ENCODE results near the gene EPHA4.

The EPHA4 gene

DNA sequence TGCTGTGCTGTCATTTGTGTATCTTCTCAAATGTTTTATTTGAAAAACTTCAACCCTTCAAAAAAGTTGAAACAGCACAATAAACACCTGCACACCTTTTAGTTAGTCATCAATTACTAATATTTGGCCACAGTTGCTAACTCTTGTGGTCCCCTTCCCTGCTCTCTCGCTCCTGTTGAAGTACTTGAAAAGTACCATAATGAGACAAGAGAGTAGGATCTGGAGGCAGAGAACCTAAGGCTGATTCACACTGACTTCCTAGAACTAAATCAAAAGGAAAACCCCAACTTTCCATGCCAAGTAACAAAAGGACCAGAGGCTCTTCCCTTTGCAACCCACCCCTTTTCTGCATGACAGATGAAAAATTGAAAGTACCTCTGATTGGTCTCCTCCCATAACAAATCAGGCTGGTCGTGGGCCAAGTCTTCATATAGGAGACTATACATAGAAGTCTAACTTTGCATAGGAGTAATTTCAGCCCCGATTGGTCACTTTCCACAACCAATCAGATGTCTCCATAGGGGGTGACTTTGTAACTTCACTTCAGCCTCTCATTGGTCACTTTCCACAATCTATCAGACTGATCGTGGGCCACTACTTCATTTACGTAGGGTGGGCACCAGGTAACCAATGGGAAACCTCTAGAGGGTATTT is 179.7 kb downstream of the EPHA4 start:
- DNase-seq (ENCODE audit: low read depth) = no peak

DNA sequence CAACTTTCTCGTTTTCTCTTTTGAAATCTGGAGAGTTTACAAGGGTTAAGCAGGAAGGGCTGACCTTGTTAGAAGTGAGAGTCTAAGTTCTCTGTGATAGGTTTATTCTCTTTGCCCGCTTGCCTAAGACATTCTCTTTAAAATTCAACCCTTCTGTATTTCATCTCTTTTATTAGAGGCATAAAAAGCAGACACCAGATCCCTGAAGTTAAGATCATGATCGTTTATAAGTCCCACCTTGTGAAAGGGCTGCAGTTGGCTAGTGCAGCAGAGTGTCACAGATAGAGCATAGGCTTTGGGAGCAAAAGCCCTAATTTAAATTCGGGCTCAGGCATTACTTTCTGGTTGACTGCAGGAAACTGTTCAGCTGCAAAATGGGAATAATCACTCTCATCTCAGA is 181.2 kb downstream of the EPHA4 start:
- no peak for DNase-seq (ENCODE audit: low read depth)

DNA sequence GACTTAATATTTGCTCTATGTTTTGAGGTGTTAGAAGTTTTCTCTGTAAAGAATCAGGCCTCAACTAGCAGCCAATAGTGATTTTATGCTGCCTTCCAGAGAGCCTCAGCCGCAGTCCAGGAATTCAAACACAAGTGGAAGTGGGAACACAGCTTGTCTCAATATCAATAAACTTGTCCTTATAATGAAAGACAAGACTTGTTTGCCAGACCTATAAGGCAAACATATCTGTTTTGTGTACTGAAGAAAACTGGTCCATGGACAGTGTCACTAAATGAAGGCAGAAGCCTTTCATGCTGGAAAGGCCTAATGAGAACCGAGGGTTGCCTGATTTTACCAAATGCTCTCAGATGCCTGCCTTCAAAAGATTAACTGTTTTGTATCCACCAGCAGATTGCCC is 182.2 kb downstream of the EPHA4 start:
- no peak for DNase-seq (ENCODE audit: low read depth)

- DNase-seq (ENCODE audit: low read depth) = no peak
Observed at GRCh38 chr2:221389421-221389820, 182.7 kb downstream of the EPHA4 start.

DNA sequence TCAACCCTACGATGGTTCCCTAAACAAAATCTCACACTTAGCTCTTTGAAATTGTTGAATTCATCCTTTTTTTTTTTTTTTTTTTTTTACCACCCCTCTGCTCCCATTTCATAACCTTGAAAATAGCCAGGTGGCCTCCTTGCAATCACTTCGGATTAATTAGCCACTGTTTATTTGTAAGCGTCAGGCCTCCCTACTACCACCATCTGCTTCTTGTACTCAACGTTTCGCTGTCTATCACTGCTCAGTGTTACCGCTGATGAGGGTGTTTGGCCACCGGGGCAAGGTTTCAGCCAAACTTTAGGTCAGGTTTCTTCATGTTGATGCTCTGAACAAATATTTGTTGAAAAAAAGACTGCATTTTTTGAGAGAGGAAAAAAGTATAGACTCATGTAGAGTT is 183.2 kb downstream of the EPHA4 start:
- DNase-seq (ENCODE audit: low read depth) = no peak

DNA sequence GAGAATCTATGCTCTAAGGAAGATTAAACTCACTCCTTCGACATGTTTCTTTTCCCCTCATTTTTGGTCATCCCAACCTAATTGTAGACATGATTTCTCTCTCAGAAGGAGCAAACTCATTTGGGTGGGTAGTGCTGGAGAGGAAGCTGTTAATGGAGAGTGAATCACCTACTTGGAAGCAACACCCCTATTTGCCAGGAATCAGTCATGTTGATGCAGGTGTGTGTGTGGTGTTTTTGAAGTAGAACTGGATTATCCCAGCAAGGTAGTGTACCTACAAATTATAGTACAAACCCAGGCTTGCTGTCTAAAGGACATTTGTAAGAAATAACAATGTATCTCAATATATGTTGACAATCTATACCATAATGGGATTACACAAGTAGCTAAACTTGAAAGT is 186.4 kb downstream of the EPHA4 start:
- no peak for DNase-seq (ENCODE audit: low read depth)

- no peak for DNase-seq (ENCODE audit: low read depth)
Observed at GRCh38 chr2:221381928-221382488, 190.1 kb downstream of the EPHA4 start.

- DNase-seq (ENCODE audit: low read depth) = no peak
Observed at GRCh38 chr2:221380686-221381085, 191.4 kb downstream of the EPHA4 start.

- DNase-seq (ENCODE audit: low read depth) = no peak
Observed at GRCh38 chr2:221380062-221380461, 192.0 kb downstream of the EPHA4 start.

GRCh38 chr2:221377597-221377996 is 194.5 kb downstream of the EPHA4 start:
- no peak for DNase-seq (ENCODE audit: low read depth)

GRCh38 chr2:221377066-221377465 is 195.0 kb downstream of the EPHA4 start:
- DNase-seq (ENCODE audit: low read depth) = no peak

DNA sequence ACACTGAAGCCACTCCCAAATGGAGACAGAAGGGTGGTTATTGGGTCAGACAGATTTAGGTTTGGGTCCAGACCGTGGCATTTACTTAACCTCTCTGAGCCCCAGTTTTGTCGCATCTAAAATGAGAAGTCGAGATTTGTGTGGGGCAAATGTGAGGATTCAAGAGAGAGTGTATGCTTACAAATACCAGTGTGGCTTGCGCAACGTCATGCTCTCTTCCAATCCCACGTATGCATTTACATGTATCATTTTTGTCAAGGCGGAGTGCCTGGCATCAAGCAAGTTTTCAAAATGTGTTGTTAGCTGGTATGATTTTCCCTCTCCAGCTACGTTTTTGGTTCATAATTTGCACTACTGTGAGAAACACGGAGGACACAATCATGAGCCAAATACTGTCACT is 197.9 kb downstream of the EPHA4 start:
- no peak for DNase-seq (ENCODE audit: low read depth)

GRCh38 chr2:221372907-221373306 is 199.2 kb downstream of the EPHA4 start:
- no peak for DNase-seq (ENCODE audit: low read depth)

DNA sequence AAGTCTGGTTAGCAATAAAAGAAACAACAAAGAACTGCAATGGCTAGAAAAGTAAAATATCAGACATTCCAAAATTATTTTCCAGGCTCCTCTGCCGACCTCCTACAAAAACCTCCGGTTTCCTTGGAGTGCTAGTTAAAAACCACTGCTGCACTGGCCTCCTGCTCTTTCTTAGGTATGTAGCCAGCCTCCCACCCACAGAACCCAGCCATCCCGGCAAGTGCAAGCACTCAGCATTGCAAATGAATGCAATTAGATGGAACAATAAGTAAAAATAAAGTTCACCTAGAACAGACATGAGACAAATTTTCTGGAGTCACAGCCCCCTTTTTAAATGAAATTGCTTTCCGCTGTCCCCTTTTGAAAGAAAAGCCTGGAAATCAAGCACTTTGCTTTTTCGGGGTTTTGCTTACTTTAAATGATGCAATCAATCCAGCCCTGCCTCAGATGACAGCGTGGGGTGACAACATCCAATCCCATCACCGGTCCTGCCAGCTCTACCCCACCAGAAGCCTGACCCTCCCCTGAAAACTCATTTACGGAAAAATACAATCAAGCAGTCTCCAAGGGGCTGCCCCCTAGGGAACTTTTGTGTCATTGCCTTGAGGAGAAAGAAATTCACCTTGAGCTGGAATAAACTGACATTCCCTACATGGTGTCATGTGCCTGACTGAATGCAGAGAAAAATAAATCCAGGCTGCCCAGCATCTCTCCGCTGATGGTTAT is 199.8 kb downstream of the EPHA4 start:
- no peak for DNase-seq (ENCODE audit: low read depth)

DNA sequence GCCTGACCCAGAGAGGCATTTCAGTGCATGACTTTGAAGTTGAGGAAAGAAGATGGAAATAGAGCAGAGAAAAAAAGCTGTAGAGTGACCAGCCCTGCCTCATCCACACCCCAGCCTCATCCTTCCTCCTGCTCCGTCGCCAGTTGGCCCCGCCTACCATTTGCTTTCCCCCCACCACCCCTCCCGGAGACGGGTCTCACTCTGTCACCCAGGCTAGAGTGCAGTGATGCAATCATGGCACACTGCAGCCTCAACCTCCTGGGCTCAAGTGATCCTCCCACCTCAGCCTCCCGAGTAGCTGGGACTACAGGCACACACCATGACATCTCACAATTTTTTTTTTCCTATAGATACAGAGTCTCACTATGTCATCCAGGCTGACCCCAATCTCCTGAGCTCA is 200.8 kb downstream of the EPHA4 start:
- no peak for DNase-seq (ENCODE audit: low read depth)

DNA sequence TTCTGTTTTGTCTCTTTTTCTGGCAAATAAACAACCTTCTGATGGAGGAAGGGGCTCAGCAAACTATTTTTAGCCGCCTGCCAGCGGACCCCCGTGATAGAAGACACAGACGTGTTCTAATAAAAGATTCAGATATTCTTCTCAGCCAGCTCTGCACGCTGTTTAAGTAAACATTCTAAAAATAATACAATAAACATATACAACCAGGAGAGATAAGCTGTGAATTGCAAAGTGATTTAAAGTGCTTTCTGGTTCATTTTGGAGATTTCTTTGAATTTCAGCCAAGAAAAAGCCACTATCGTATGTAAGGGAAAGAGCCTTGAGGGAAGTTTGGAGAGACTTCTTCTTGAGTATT is 201.3 kb downstream of the EPHA4 start:
- no peak for DNase-seq (ENCODE audit: low read depth)

DNA sequence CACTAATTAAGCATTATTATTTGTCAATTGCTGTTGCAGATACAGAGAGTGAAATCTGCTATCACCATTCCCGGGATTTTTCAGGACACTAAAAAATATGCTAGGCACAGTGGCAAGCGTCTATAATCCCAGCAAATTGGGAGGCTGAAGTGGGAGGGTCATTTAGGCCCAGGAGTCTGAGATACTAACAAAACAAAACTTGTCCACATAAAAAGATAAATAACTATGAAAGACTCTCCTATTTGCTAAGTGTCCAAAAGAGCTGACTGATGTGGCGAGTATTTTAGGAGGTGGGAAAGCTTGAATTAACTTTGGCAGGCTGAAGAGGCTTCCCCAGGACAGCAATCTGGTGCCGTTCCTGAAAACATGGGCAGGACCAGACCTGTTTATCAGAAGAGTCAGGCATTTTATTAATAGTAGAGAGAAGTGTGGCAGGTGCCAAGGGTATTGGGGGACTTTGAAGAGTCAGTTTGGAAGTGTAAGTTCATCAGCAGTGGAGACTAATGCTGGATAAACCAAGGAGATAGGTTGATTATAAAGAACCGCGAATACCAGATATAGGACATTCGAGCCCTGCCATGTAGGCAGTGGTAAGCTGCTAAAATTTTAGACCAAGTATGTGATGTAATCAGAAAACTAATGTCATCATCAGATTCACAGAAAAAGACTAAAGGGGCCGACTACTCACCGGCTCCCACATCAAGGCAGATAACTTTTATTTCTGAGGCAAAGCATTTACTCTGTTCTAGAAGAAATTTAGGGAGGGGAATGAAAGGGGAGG is 201.8 kb downstream of the EPHA4 start:
- no peak for DNase-seq (ENCODE audit: low read depth)

Data from HS-27A (cell line).